Skin epidermis (tissue), 12 donors: ENCODE measurements around the gene NNAT.
A peak's percentile ranks its signal among the peaks of the same experiment; 100 is the strongest.
"Not testable (repeated sequence)": the region's sequence is repeated elsewhere in the genome, so short reads cannot be mapped to it uniquely, and the experiment has no call there.

Experiments
- H3K27ac ChIP-seq, 21 experiments: fragments of 200-600 bp; sonication (generic) in 11 of 21; one replicate each; pipeline ENCODE4 v1.5.0; 2020; ENCODE audit warnings: mild to moderate bottlenecking in 3 of 21, inconsistent platforms in 2 of 21, moderate library complexity in 2 of 21
- H3K4me3 ChIP-seq, 7 experiments: fragments of 200-600 bp; sonication (generic) in 2 of 7; one replicate each; pipeline ENCODE4 v1.5.0; 2020; ENCODE audit warnings: inconsistent platforms in 2 of 7, mild to moderate bottlenecking in 2 of 7, moderate library complexity in 1 of 7

Gene NNAT, protein sequence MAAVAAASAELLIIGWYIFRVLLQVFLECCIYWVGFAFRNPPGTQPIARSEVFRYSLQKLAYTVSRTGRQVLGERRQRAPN

DNA sequence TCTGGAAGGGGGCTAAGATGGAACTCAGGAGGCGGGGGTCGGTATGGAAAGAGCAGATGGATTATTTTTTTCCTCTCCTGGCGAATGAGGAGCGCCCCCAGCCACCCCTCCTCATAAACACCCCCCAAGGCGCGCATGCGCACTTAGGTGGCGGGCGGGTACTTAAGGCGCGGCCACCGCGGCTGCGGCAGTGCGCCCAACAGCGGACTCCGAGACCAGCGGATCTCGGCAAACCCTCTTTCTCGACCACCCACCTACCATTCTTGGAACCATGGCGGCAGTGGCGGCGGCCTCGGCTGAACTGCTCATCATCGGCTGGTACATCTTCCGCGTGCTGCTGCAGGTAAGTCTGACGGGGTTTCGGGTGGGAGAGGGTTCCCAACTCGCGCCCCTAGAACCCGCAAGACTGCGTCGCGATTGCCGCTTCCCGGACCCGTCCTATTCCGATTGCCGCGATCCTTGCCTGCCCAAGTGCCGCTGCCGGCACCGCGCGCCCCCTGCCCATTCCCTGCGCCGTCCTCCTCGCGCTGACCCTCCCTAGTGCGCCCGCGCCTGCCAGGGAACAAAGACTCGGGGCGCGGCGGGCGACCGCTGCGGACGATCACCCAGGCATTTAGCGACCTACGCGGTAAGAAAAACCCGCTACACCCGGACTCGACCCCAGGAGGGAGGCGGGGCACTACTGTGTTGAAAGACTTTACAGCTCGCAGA is at the start of gene NNAT:
TSS of gene NNAT (plus strand) at position 190 of the 711 bp plus-strand sequence. CDS start at position 272, 82 bp downstream.
- H3K27ac ChIP-seq = peak within 1 kb of the TSS in 1 of 21 experiments; percentile 3
- peak within 1 kb of the TSS in 2 of 7 experiments; percentile 12 to 28 for H3K4me3 ChIP-seq

DNA sequence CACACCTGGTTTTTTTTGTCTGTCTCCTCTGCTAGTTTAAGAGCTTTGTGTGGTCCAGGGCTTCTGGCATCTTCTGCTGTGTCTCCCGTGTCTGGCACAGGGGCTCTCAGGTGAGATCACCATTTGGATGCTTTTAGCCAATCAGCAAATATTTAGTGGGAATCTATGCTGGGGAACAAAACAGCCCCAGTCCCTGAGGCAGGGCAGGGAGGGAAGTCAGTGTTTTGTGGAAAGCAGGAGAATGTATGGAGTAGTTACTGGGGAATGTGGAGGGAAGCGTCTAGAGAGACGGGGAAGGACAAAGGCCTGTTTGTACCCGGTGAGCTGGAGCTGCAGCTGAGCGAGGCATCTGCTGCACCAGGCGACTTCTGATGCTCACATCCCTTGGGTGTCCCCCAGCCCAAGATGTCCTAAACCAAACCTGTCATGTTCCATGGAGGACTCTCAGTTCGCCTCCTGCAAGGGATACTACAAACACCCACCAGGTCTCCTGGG is 49.3 kb upstream of the NNAT start:
- Histone ChIP-seq H3K27ac (no peak overlapping the region), H3K4me3 (no peak overlapping the region)

DNA sequence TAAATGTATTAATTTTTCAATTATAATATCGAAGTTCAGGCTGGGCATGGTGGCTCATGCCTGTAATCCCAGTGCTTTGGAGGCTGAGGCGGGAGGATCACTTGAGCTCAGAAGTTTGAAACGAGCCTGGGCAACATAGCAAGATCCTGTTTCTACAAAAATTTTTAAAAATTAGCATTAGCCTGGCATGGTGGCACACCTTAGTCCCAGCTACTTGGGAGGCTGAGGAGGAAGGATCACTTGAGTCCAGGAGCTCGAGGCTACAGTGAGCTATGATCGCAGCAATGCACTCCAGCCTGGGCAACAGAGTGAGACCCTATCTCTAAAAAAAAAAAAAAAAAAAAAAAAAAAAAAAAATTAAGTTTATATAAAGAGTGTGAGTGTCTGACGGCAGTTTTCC is 48.6 kb upstream of the NNAT start:
- H3K27ac ChIP-seq, H3K4me3 ChIP-seq: not testable (repeated sequence)

DNA sequence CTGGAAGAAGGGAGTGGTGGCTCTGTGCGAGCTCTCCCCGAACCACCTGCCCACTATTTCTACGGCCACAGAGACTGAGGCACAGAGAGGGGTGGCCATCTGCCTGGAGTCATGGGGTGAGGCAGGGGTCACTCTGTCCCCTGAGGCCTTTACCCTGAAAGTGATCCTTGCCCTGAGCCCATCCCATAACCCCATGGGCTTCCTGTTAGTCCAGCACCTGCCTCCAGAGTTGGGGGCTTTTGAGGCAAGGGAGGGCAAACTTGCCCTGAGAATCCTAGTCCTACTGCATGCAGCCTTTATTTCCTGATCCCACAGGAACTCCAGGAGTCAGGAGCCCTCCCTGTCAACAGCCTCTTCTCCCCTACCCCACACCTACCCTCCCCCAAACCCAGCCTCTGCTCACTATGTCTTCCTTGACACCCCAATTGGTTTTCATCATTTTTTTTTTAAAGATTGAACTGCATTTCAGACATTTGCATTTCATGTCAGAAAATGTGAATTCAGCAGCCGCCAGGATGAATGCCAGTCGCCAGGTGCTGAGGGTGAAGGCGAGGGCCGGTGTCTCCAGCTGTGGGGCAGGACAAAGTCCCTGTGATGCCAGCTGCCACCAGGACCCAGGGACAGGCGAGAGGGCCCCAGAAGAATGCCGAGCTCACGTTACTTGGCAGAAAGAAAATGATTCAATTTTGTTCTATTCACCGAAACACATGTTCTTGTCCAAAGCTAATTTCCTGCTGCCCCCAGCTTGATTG is 47.6 kb upstream of the NNAT start:
- no peak overlapping the region for H3K4me3 ChIP-seq
- no peak overlapping the region for H3K27ac ChIP-seq

DNA sequence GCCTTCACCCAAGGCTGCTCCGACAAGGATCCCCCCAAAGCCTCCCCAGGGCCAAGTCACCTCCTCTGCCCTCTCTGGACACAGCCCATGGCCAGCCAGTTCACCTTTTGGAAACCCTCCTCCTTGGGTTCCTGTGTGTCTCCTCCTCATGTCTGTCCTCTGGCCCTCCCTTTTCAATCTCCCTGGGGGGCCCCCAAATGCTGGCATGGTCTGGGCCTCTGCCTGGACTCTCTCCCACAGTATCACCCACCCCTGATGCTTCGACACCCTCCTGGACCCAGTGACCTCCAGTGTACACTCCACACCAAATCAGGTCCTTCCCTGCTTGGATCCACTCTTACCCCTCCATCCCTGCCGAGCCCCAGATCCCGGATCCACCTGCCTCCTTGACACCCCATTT is 46.7 kb upstream of the NNAT start:
- H3K4me3 ChIP-seq = no peak overlapping the region
- no peak overlapping the region for H3K27ac ChIP-seq

DNA sequence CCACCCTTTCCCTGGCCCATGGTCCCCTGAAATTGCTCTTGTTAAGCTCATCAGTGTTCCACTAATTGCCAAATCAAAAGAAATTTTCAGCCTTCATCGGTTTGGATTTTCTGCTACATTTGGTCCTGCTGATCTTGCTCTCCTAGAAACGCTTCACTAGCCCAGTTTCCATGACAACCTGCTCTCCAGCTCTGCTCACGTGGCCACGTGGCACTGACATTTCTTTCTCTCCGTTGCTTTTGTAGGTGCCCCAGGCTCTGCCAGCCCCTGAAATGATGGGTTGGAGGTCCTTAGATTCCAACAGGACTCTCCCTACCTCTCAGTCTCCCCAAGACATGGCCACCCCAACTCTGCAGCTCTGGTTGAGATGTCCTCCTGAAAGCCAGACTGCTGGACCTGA is 45.8 kb upstream of the NNAT start:
- H3K4me3 ChIP-seq = no peak overlapping the region
- H3K27ac ChIP-seq = no peak overlapping the region

DNA sequence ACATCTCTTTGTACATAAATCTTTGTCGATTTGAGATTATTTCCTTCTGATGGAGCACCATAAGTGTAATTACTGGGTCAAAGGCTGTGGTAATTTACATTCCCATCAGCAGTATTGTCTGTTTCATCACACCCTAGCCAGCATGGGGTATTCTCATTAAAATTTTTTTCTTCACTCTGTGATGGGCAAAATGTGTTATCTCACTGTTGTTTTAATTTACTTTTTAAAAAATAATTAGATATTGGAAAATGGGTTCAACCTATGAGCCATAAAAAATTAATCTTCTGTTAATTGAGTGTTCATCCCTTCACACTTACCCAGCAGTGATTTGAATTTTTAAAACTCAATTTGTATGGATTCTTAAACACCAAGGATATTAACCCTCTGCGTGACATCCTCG is 44.0 kb upstream of the NNAT start:
- H3K27ac ChIP-seq = no peak overlapping the region
- no peak overlapping the region for H3K4me3 ChIP-seq

DNA sequence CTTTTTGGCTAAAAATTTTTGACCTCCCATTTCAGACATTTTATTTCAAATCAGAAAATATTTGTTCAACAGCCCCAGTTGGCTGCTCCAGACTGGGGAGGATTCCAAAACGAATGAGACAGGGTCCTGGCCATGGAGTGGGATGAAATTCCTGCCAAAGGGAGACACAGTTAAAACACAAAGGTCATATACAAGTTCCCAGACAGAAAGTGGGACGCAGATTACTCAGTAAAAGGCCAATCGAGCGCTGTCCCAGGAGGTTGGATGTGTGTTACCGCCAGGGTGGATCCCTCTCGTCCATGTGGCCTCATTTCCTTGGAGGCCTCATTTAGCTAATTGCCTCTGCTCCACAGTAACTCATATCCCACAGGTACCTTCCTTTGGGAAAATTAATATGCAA is 41.8 kb upstream of the NNAT start:
- Histone ChIP-seq H3K4me3 (no peak overlapping the region), H3K27ac (no peak overlapping the region)

DNA sequence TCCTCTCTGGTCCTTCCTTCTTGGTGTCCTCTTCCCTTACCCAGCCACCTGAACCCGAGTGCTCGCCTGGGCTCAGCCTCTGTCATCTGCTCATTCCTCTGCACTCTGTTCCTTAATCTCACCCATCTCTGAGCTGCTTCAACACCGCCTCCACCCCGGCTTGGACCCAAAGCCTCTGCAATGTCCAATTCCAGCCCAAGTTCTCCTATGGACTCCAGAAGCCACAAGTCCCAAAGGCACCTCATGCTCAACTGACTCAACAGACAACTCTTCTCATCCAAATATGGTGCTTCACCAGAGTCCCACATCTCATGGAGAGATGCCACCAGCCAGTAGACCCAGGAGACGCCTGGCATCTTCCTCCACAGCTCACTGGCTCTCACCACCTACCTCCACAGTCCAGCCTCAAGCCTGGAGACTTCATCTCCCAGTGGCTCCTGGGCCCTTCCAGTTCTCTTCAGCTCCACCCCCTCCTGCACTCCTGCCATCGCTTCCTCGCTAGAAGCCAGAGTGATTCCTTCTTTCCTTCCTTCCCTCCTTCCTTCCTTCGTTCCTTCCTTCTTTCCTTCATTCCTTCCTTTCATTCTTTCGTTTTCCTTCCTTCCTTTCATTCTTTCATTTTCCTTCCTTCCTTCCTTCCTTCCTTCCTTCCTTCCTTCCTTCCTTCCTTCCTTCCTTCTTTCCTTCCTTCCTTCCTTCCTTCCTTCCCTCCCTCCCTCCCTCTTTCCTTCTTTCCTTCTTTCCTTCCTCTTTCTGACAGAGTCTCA is 40.9 kb upstream of the NNAT start:
- H3K4me3 ChIP-seq = no peak overlapping the region
- no peak overlapping the region for H3K27ac ChIP-seq

DNA sequence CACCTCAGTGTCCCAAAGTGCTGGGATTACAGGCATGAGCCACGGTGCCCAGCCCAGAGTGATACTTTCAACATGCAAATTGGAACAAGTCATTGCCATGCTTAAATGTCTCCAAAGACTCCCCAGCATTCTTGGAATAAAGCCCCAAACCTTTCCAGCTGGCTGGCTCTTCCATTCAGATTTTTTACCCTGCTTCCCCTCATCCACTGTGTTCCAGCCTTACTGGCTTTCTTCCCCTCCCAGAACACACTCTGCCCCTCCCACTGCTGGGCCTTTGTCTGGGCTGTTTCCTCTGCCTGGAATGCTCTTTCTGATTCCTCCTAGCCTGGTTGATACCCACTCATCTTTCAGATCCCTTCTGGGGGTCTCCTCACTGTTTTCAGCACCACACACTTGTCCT is 40.1 kb upstream of the NNAT start:
- H3K4me3 ChIP-seq = no peak overlapping the region
- H3K27ac ChIP-seq = no peak overlapping the region

DNA sequence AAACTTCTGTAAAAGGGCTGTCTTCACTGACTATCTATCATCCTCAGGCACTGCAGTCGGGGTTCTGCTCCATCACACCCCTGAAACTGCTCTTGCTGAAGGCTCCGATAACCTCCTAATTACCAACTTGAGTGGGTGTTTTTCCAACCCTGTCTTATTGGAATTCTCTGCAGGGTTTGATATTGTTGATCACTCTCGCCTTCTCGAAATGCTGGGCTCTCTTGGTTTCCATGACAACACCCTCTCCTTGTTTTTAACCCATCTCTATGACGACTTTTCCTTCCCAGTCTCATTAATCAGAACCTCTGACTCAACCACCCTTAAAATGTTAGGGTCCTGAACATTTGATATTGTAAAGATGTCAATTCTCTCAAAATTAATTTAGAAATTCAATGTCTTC is 39.4 kb upstream of the NNAT start:
- H3K27ac ChIP-seq = no peak overlapping the region
- H3K4me3 ChIP-seq = no peak overlapping the region

DNA sequence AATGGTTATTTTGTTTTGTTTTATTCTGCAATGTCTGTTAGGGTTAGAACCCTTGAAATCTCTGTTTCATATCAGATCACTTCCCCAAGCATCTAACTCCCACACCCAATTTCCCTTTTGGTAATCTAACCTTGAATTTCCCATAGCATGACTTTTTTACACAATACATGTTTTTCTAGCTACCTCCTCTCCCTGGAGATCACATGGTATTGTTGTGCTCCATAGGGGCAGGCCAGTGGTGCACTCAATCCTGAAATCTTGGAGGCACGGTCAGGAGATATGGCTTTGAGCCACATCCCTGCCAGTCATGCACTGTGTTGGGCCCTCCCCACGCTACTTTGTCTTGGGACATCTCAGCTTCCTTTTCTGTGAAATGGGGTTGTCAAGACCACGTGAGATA is 36.7 kb upstream of the NNAT start:
- H3K4me3 ChIP-seq = no peak overlapping the region
- no peak overlapping the region for H3K27ac ChIP-seq

DNA sequence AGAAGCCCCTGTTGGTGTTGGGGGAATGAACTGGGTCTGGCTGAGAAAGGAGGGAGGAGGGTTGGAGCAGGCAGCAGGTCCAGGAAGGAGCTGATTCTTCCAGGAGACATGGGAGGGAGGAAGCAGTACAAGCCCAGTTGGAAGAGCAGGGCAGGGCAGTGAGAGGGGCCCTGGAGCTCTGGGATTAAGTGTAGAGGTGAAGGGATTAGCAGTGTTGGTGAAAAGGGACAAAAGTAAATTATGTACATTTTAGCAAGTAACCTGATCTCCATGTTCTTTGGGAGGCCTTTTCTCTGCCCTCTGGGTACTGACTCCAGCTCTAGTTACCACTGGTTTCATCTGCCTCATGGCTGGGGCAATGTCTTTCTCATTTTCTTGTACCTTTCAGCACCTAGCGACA is 34.8 kb upstream of the NNAT start:
- H3K4me3 ChIP-seq, H3K27ac ChIP-seq: not testable (repeated sequence)

DNA sequence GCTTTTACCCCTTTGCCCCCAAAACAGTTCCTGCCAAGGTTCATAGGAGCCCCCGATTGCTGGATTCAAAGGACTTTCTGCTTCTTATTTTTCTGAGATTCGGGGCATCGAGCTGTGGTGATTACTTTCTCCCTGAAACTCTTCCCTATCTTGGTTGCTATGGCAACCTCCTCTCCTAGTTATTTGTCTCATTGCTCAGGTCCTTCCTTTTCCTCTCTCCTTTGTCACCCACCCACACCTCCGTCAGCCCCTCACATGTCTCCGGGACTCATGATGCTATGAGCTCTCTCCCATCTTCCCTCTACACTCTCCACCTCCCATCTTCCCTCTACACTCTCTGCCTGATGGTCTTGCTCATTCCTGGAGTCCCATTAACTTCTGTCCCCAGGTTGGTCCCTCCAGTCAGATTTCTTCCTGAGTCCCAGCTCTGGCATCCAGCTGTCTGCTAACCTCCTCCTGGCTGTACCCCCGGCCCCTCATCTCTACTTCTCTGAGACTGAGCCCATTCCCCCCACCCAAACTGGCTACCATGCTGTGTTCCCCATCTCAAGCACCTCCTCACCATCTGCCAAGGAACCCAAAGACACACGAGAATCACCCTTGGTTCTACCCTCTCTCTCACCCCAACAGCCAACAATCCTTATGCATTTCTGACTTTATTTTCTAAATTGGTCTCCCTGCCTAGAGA is 30.2 kb upstream of the NNAT start:
- H3K27ac ChIP-seq = no peak overlapping the region

DNA sequence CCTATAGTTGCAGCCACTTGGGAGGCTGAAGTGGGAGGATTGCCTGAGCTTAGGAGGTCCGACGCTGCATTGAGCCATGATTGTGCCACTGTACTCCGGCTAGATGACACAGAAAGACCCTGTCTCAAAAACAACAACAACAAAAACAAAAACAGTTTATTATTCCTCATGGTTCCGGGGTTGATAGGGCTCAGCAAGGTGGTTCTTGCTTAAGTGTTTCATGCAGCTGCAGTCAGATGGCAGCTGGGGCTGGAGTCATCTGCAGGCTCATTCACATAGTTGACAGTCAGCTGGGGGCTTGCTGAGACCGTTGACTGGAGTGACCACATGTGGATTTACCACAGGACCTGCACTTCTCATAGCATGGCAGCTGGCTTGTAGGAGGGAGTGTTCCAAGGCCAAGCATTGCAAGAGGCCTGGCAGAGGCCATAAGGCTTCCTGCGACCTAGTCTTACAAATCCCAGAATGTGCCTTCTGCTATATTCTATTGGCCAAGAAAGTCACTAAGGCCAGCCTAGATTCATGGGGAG is 28.9 kb upstream of the NNAT start:
- H3K4me3 ChIP-seq = no peak overlapping the region
- H3K27ac ChIP-seq = no peak overlapping the region

More for the DNA sequence above, 30.2 kb upstream of the NNAT start:
- H3K4me3 ChIP-seq = no peak overlapping the region

DNA sequence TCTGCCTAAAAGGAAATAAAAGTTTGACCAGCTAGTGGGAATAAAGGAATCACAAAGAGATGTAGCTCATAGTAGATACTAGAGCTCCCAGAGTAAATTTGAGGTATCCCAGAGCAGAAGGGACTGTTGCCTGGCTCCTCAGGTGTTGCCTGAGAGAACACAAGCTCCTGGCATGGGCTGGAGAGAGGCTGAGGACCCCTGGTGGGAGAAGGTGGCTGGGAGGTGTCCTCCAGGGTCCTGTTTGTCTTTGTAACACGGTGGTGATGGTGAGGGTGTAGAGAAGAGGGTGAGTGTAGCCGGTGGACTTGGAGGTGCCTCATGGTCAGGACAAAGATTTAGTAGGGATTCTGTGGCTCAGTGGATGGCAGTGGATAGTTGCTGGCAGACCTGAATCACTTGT is 28.1 kb upstream of the NNAT start:
- H3K27ac ChIP-seq = no peak overlapping the region
- H3K4me3 ChIP-seq = no peak overlapping the region

DNA sequence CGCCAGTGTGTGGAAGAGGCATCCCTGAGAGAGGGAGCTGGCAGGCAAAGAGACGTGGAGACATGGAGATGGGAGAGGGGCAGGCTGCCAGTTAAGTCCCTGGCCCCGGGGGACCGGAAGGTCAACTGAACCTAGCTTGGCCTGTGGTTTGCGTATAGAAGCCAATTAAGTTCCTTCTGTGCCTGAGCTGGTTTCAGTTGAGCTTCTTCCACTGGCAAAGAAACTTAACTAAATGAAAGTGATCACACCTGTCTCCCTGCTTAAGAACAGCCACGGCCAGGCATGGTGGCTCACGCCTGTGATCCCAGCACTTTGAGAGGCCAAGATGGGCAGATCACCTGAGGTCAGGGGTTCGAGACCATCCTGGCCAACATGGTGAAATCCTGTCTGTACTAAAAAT is 26.7 kb upstream of the NNAT start:
- H3K27ac ChIP-seq = no peak overlapping the region
- no peak overlapping the region for H3K4me3 ChIP-seq

DNA sequence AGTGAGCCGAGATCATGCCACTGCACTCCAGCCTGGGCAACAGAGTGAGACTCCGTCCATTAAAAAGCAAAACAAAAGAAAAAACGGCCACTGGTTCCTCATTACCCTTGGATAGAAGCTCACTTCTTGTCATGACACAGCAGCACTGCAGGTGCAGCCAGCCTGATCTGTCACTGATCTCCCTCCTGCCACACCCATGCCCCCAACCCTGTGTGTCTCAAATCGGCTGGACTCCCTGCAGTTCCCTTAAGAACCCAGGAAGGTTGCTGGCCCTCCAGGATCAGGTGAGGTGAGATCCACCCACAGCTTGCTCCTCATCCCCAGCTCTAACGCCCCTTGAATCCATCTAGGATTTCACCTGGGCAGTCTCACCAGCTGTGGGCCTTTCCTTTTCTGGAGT is 26.3 kb upstream of the NNAT start:
- no peak overlapping the region for H3K27ac ChIP-seq
- H3K4me3 ChIP-seq = no peak overlapping the region

DNA sequence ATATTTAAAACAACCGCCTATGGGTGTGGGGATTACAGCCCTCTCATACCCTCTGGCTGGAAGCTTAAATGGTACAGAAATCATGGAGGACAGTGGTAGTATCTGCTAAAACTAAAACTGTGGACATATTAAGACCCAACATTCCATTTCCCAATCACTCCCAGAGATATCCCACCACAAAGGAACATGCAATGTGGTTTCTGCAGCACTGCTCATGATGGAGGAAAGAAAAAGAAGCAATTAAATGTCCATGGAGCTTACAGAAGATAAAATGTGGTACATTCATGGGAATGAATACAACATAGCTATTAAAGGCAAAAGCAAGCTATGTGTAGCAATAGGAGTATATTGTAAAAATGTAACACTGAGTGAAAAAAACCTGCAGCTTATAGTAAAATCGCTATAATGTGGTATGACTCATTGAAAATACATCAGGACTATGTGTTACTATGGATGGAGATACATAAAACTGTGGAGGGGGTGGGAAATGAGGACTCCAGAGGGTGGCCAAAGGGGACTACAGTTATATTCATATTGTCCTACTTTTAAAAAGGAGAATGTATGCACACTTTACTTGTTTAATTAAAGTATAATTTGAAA is 22.9 kb upstream of the NNAT start:
- no peak overlapping the region for H3K4me3 ChIP-seq
- H3K27ac ChIP-seq = no peak overlapping the region
